Left hindlimb (tissue), 1 donor: ENCODE data around the gene MANF.

ENCODE experiments used
- DNase-seq: peaks from one replicate; pipeline ENCODE4 v3.0.0-alpha.2; 2018

Gene MANF

GRCh38 chr3:51436998-51437639 lies 52.0 kb downstream of the MANF start:
- no peak for DNase-seq
